GM18867 (cell line): Measurements from ENCODE around the gene HOOK1.
A peak's percentile ranks its signal among the peaks of the same experiment; 100 is the strongest.
"Not testable (repeated sequence)": the region's sequence is repeated elsewhere in the genome, so short reads cannot be mapped to it uniquely, and the experiment has no call there.

Experiments used
- ATAC-seq: cut with Tn5 transposase; IDR thresholded peaks from one replicate; pipeline ENCODE4 v1.9.1; 2021; ENCODE audit warnings: mild to moderate bottlenecking, moderate library complexity; ENCODE audit not compliant: unreplicated experiment

The HOOK1 gene

DNA sequence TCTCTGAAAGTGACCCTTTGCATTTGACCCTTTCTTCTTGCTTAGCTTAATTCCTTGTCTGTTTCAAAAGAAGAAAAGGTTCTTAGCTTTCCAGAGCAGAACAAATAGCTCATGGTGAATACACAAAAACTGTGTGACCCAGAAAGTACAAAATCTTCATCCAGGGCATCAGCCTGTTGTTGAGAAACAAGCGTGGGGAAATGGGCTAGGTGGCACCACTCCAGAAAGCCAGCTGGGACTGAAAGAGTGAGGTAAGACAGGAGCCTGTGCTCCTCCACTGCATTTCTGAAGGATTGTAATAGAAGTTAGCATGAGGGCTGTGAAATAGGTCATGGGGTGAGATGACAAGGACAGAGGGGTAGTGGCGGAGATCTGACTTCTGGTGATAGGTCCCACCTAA lies 66.0 kb downstream of the HOOK1 start:
- ATAC-seq = no peak

DNA sequence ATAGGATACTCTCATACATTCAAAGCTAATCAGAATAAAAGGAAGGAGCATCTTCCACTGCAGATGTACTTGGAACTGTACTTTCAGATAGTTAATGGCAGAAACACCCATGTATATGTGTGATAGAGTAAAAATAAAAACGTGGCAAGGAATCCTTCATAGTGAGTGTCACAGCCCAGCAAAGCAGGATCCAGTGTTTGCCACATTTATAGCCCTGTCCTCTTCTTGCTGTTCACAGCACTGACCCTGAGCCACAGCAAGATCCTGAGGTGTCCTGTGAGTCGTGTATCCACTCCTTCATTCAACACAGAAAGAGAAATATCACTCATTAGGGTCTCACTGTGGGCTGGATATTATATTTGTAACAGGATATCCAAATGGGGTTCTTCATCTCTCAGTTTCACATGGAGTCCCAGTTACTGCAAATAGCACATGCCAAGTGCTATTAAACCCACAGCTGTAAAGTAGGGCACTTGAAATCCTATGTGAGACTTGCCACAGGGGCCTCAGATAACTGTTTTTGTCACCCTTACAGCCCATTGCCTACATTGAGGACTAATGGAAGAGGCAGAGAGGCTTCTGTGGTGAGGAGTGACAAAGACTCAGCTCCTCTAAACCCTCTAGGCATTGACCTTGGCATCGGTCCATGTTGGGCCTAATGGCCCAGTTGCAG lies 70.5 kb downstream of the HOOK1 start:
- no peak for ATAC-seq

DNA sequence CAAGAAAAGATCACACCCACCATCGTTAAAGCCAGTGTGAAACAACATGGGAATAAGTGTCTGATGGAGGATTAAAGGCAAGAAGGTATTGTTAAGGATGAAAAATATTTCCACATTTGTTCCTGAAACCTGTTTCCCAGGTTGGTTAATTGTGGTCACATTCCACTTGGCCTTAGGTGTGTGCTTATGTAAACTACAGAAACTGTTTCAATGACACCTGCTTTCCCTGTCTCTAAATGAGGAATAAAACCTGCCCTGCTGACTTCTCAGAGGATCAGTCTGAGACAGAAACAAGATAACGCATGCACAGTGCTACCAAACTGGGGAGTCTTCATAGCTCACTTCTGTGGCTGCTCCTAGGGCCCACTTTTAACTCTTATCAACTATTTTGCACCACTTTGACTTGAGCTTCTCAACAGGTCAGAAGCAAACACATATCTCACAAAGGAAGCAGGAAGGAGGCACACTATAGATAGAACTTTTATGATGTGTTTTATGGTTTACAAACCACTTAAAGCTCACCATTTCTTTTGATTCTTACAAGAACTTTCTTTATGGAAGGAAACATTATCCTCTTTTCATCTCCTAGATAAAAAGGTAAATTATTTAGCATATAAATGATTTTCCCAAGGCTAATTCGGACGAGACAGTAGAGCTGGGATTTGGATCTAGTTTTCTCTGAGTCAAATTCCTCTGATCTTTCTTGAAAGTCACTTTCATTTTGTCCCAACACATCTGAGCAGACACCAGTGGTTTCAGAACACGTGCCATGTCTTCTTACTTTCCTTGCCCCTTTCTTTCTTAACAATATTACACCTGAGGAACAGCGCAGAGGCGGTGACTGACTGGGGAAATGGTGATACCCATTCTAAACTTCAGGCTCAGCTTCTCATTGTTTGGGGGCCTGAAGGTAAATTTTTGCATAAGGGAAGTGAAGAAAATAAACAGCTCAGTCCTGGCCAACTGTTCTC lies 78.4 kb downstream of the HOOK1 start:
- ATAC-seq = no peak

DNA sequence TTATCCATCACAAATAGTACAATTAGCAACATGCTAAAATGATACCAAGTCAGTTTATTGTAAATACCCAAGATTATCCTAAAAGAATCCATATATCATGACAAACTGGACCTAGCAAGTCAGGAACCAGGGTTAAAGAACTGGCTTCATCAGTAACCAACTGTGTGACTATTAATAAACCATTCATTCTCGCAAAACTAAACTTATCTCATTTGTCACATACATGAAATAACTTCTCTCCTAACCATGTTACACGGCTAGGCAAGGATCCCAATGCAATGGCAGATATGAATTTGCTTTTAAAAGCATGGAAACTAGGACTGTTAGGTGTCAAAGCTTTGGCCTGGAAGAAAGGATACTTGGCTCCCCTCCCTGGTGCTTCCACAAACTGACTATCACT lies 82.4 kb downstream of the HOOK1 start:
- no peak for ATAC-seq

DNA sequence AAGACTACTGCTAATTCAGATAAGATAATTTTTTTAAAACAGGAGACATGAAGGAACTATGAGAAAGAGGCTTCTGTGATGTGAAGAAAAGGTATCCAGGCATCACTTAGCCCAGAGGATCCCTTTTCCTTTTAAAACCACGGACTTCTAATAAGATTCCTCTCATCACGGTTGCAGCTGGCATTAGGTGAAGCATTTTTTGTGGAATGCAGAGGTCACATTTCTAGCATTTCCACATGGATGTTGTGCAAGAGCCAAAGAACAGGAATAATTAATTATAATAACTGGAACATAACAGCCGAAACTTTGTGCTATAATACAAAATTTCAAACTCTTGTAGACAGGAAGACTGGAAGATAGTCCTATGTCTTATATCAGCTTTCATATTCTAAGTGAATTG lies 84.2 kb downstream of the HOOK1 start:
- ATAC-seq = no peak

DNA sequence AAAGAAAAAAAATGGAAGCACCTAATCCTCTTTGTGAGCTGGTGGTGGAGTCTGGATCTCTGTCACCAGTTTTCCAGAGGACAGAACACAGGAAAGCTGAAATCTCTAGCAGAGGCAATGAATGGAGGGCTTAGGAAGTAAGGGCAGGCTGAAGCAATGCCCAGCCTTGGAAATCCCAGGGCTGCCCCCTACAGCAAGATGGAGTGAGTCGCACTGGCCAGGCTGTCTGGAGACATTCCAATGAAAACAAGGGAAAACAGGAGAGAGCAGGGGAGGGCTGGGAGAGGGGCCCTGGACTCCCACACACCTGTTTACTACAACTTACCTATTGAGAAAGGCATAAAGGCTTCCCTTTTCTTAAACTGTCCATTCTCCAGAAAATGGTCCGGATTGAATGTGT lies 85.9 kb downstream of the HOOK1 start:
- ATAC-seq = no peak

DNA sequence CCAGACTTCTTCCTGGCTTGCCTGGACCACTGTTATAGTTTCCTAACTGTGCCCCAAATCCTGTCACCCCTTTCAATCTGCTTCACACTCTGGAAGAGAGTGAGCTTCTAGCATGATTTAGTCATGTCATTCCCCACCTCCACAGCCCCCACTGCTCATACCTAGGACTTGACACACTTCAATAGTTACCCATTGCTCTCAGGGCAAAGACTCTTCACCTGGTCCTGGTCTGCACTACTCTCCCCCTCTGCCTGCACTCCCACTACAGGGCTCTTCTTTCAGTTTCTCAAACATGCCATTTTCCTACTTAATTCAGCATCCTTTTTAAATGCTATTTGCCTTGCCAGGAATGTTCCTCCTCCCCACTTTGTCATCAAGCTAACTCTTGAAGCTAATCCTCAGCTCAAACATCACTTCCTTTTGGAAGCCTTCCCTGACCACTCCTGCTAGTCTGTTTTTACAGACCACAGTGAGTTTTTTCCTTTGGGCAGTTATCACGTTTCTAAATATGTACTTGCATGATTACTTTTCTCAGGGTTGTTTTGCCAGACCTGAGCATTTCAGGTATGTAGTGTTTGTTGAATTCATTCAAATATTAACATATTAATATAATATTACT lies 87.1 kb downstream of the HOOK1 start:
- ATAC-seq = no peak

DNA sequence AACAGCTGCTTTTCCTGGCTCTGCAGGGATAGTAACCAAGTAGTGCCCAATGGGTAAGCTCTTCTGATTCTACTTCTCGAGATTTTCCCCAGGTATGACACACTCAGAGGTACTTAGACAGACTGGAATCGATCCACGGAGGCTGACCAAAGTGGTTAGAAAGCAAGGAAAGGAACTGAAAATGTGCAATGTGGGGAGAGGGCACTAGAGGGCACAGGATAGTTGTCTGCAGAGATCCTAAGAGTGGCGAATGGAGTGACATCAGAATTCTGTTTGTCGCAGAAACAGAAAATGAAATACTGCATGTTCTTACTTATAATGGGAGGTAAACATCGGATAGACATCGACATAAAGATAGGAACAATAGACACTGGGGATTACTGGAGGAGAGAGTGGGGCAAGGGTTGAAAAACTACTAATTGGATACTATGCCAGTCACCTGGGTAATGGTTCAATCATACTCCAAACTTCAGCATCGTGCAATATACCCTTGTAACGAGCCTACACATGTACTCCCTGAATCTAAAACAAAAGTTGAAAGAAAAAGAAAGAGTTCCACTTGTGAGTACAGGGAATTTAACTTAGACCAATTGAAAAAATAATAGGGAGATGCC lies 88.5 kb downstream of the HOOK1 start:
- ATAC-seq = peak; percentile 93

DNA sequence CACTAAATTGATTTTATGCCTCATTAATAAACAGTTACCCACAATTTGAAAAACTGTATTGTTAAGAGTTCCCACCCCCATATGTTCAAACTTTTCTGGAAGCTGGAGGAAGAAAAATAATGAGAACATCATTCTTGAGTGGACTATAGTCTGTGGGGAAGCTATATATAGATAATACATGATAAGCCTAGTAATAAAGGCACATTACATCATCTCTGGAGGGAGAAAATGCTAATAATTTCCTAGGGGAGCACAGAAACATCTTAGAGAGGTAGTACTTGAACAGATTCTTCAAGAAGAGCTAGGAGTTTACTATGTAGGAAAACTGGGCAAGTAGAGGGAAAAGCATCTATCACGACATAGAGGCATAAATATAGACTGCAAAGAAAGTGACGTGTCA lies 92.2 kb downstream of the HOOK1 start:
- no peak for ATAC-seq

DNA sequence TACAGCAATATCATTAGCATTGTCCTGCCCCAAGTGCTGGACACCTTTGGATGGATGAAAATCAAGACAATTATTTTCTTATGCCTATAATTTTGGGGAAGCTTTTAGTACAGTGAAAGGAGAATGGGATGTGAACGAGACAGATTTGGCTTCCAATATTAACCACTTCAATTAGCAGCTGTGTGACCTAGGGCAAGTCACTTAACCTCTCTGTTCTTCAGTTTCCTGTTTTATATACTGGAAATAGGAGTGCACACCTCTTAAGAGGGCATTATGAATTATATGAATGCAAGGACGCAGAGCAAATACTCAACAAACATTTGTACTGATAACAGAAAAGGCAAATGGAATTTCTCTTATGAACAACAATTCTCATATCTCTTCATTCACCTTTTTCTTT lies 93.3 kb downstream of the HOOK1 start:
- no peak for ATAC-seq

DNA sequence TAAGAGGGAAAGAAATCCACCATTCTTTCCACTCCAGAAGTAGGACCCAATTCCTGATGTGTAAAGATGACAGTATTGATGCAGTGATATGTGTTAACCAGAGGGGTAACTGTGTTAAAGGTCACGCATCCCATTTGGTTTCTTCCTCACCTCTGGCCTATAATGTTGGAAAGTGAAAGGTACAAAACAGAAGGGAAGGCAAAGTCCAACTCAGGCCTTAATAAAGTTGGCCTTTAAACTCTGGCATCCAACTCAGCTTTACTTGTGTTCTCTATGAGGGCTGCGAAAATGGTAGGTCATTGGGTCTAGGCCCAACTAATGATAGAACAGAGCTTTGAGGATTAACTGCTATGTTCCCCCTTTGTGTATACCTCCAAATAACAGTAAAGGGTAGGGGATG lies 93.9 kb downstream of the HOOK1 start:
- no peak for ATAC-seq

DNA sequence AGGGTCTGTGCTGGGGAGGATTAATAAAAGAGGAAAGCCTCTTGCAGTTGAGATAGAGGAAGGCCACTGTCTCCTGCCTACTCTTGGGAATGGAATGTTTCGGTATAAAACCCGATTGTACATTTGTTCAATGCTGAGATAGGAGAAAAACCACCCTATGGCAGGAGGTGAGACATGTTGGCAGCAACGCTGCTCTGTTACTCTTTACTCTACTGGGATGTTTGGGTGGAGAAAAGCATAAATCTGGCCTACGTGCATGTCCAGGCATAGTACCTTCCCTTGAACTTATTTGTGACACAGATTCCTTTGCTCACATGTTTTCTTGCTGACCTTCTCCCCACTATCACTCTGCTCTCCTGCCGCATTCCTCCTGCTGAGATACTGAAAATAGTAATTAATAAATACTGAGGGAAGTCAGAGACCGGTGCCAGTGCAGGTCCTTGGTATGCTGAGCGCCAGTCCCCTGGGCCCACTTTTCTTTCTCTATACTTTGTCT lies 100.1 kb downstream of the HOOK1 start:
- not testable (repeated sequence) for ATAC-seq

DNA sequence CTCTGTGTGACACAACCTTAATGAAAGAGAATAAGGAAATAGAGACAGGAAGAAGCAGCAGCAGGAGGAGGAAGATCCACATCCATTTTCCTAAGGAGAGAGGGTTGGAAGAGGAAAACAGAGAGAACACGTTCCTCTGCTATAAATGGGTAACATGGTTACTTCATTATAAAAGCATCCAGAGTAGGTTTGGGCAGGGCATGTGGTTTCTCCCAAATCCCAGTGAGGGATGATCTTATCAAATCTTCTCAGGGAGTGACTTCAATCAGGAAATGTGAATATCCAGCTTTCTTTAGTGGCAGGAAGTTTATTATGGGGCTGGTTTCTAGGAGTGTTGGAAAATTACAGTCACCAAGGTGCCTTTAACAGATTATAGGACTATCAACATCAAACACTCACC lies 100.8 kb downstream of the HOOK1 start:
- ATAC-seq = no peak

DNA sequence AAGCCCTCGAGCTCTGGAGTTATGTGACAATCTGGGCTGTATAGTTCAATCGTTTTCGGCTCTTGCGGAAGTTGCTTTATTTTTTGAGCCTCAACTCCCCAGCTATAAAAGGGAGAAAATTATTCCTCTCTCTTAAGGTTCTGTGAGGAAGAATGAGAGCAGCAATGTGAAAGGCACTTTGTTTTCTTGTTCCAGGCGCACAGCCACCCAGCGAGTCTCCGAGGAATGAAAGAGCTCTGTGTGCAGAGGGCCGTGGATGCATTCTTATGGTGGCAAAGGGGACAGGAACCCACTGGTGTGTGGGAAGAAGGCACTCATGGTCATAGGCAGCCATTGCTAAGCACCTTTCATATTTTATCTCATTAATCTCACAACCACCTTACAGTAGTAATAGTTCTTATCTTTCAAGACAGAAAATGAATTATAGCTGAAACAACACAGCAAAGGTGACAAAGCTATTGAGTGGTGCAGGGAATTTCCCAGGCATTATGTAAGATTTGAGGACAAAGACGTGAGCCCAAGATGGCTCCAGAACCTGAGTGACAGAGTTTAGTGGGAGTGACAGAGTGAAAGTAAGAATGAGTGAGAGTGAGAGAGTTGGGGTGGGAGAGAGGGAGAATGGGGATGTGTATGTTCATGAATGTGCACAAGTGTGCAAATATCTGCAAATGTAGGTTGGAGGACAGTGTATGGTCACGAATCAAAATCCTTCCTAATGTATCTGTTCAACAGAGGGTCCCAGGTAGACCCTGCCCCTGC lies 102.5 kb downstream of the HOOK1 start:
- no peak for ATAC-seq

DNA sequence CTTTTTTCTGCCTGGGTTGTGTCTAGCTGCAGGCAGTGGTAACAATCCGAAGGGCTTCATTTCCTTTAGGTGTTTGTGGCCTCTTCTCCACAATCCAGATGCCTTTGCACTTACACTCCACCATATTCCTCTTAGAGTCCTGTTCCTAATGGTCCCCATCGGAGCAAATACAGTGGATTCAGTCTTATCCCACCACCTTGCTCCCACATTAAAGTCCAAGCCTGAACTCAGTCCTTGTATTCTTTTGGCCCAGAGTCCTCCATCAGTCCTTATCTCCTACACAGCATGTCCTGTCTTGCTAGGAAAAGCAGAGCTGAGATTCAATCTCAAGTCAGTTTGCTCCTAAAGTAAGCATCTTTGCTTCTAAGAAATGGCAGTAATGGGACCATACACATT lies 103.0 kb downstream of the HOOK1 start:
- ATAC-seq = no peak

DNA sequence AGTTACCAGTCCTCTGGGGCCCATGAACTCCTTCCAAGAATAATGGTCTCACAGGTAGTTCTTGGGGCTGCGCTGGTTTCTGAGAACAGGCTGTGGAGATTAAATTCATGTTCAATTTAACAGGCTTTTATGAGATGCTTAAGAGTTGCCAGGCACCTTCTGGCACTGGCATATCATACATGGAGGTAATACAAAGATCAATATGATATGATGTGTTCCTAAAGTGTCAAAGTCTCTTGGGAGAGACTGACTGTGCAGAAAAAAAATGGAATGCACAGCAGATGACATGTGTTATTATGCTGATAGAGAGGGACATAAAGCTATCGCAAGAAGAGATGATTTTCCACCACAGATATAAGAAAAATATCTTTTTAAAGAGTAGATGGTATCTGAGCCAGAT lies 105.0 kb downstream of the HOOK1 start:
- no peak for ATAC-seq

DNA sequence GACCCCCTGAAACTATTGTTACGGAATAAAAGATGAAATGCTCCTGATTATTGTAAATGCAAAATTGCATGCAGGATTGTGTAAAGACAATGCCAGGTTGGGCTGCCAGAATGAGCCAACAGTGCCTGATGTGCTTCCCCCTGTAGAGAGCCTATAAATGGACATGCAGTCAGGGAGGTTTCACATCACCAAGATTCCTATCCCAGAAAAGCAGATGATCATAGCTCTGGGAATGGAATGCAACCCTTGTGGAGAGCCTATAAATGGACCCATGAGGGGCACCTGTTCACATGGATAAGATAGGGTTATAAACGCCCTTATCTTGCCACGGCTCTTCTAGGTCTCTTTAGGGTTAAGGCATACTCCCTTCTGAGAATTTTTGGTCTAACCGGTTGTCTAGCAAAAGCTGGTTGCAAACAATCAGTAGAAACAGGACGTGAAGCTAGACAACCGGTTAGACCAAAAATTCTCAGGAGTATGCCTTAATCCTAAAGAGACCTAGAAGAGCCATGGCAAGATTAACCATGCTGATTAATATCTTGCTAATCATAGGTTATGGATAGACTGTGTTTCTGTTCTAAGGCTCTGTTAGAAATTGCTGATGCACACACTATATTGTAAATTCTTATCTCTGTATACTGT lies 106.6 kb downstream of the HOOK1 start:
- ATAC-seq = not testable (repeated sequence)

DNA sequence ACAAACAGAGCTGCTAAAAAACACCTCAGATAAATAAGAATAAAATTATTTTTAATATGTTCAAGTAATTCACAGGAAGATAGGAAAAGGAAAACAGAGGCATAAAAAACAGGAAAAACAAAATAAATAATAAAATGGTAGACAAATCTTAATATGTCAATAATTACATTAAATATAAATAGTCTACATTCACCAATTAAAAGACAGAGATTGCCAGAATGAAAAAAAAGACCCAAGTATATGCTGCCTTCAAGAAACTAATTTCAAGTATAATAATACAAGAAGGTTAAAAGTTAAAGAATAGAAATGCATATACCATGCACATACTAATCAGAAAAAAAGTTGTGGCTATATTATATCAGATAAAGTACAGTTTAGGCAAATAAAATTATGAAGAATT lies 109.9 kb downstream of the HOOK1 start:
- no peak for ATAC-seq
